Measurements from ENCODE around the gene S100A1.
"Not testable (repeated sequence)": the region's sequence is repeated elsewhere in the genome, so short reads cannot be mapped to it uniquely, and the experiment has no call there.

S100A1 gene

DNA sequence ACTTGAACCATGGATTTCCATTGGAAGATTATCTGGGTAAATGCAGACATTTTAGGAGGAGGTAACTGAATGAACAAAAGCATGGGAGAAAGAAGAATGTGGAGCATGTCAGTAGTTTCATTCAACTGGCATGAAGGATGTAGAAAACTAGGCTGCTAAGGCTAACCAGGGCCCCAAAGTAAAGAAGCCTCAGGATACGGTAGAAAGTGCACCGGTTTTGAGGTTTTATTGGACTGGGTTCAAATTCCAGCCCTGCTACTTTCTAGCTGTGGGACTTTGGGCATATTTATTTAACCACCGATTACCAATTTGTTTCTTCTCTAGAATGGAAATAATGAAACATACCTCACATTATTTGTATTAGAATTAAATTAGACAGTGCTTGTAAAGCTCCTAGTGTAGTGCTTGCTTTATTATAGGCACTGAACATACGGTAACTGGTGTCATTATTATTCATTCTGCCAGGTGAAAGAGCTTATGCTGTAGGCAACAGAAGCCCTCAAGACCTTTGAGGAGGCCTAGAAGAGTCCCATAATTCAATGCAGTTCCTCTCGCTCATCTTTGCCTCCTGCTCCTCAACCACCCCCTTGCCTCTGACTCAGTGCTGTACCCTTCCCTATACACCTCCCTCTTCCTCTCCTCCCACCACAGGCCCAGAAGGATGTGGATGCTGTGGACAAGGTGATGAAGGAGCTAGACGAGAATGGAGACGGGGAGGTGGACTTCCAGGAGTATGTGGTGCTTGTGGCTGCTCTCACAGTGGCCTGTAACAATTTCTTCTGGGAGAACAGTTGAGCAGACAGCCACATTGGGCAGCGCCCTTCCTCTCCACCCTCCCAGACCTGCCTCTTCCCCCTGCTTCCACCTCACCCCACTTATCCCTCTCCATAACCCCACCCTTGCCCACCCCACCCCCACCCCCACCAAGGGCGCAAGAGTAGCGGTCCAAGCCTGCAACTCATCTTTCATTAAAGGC lies 3.1 kb downstream of the S100A1 start:
- DNase-seq (ENCODE audit: low read depth), result no peak

DNA sequence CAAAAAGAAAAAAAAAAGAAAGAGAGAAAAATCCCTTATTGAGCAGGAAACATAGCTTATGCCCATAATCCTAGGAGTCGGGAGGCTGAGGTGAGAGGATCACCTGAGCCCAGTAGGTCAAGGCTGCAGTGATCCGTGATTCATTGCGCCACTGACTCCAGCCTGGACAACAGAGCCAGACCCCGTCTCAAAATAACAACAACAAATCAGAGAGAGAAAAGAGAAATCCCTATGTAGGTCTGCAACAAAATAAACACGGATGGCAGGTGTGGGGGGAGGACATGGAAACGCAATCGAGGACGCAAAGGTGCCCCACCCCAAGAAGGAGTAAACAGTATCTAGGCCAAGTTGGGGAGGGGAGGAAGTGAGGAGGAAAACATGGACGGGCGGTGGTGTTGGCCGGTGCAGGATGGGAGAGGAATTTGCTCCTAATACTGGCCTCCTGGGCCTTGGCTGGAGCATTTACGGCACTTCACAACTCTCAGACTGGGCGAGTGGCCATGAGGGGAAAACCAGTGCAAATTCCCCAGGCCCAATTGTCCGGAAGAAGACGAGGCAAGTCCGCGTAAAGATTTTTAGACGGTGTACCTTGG lies 5.0 kb downstream of the S100A1 start:
- no peak for DNase-seq (ENCODE audit: low read depth)

GRCh38 chr1:153633754-153634665 lies 5.8 kb downstream of the S100A1 start, which contains the start of gene CHTOP:
CHTOP (plus strand) TSS chr1:153634066; CDS start chr1:153636589, 2,523 bp downstream.
- DNase-seq (ENCODE audit: low read depth), result peak; percentile 96

GRCh38 chr1:153635872-153636271 lies 7.6 kb downstream of the S100A1 start:
- no peak for DNase-seq (ENCODE audit: low read depth)

GRCh38 chr1:153636312-153636711 lies 8.1 kb downstream of the S100A1 start:
- no peak for DNase-seq (ENCODE audit: low read depth)

DNA sequence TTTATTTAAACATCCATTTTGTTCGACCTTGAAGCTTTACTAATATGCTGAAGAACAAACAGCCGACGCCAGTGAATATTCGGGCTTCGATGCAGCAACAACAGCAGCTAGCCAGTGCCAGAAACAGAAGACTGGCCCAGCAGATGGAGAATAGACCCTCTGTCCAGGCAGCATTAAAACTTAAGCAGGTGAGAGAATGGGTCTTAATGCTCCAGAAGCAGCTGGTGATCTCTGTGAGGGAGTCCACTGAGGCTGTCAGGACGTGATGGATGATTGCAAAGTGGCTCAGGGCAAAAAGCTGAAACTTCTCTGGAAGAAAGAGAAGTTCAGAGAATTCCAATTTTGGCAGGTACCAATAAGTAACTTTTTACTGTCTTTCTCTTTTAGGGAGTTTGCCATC lies 10.0 kb downstream of the S100A1 start:
- no peak for DNase-seq (ENCODE audit: low read depth)

- DNase-seq (ENCODE audit: low read depth), result no peak
Observed at GRCh38 chr1:153639280-153639679, 11.0 kb downstream of the S100A1 start.

- DNase-seq (ENCODE audit: low read depth), result not testable (repeated sequence)
Observed at GRCh38 chr1:153640213-153640612, 12.0 kb downstream of the S100A1 start.

DNA sequence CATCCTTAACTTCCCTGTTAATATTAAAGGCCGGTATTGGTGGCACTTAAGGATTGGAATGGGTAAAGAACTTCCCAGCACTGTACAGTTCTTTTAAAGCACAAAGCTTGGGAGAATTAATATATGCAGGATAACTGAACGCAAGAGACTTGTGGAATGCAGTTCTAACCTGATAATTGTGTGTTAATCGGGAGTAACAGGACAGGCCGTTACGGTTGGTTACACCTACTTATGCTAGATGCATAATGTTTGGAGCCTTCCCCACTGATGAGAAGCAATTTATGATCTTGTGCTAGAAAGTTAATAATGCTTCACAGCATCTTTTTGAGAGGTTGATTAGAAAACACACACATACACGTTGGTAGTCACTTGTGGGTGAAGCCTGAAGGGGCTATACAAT lies 12.6 kb downstream of the S100A1 start:
- no peak for DNase-seq (ENCODE audit: low read depth)

GRCh38 chr1:153642161-153642560 lies 13.9 kb downstream of the S100A1 start:
- DNase-seq (ENCODE audit: low read depth), result no peak

- DNase-seq (ENCODE audit: low read depth), result no peak
Observed at GRCh38 chr1:153643100-153643499, 14.9 kb downstream of the S100A1 start.

DNA sequence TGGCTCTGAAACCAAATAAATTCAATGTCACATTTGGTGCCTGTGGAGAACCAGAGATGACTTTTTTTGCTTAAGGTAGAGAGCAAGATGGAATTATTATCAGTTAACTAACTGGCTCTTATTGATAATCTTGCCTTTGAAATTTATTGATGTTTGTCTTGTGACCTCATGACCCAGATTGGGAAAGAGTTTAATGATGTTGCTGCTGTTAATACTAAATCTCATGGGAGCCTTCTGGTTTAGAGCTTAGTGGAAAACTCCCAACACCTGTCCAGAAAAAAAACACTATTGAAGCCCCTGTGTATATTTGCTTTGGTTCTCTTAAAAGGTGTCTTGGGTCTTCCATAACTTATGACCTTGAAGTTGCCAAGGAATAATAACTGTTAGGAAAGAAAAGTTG lies 15.6 kb downstream of the S100A1 start:
- DNase-seq (ENCODE audit: low read depth), result no peak

- DNase-seq (ENCODE audit: low read depth), result no peak
Observed at GRCh38 chr1:153646672-153647345, 18.6 kb downstream of the S100A1 start.

GRCh38 chr1:153647346-153647714 lies 19.1 kb downstream of the S100A1 start:
- no peak for DNase-seq (ENCODE audit: low read depth)

GRCh38 chr1:153648000-153648643 lies 19.9 kb downstream of the S100A1 start:
- no peak for DNase-seq (ENCODE audit: low read depth)

GRCh38 chr1:153649137-153649862 lies 21.1 kb downstream of the S100A1 start:
- DNase-seq (ENCODE audit: low read depth), result no peak

DNA sequence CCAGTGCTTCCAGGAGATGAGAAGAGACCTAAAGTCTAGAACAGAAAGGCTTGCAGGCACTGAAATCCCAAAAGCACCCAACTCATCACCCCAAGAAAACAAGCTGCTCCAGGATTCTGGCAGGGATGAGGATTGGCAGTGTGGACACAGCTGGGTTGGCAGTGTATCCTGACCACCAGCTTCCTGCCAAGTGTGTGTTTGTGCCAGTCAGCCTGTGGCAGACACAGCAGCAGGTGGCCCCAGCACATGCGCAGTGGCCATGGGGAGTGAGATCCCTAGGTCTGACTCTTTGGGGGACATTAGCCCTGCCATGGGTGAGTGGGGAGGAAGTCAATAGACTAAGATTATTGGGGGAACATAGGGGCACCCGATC lies 21.6 kb downstream of the S100A1 start:
- no peak for DNase-seq (ENCODE audit: low read depth)

- no peak for DNase-seq (ENCODE audit: low read depth)
Observed at GRCh38 chr1:153651771-153652170, 23.5 kb downstream of the S100A1 start.

- no peak for DNase-seq (ENCODE audit: low read depth)
Observed at GRCh38 chr1:153652805-153653500, 24.7 kb downstream of the S100A1 start.

DNA sequence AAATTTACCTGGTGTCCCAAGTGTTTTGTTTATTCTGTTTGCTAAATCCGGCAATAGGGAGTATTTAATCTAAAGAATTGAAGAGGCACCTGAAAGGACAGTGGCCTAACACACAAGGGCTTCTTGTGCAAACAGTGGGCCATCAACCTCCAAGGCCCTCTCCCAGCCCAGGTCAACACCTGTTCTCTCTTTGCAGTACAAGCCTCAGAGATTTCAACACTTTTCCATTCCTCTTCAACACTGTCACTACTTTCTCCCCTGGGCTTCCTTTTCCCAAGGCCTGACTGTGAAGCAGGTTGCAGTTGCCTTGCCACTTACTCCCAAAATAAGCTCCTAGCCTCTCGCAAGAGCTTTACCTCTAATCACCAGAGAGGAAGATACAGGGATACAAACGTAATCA lies 27.1 kb downstream of the S100A1 start:
- DNase-seq (ENCODE audit: low read depth), result no peak
